NCI-H2227 (cell line): ENCODE results near the gene OR52I1.

Experiments used
- DNase-seq: peaks from one replicate; lab custom pipeline; 2025; ENCODE audit not compliant: unreplicated experiment; lab: John Stamatoyannopoulos, UW

The OR52I1 gene

DNA sequence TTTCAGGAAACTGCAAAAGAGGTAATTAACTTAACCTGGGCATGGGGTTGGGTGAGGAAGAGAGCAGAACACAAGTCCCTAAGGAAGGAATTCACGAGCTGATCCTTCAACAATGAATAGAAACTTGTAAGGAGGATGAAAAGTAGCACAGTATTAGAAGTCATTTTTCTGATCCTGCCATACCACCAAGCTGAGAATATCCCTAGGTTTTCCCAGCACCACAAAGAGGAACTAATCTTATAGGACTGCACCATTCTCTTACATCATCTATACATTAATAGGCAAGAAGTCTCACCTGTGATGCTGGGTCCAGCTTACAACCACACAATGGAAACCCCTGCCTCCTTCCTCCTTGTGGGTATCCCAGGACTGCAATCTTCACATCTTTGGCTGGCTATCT lies at the start of gene OR52I1:
OR52I1 (plus strand) TSS at position 301 of the 400 bp plus-strand sequence; CDS start at position 301, 0 bp downstream.
- DNase-seq, result no peak

DNA sequence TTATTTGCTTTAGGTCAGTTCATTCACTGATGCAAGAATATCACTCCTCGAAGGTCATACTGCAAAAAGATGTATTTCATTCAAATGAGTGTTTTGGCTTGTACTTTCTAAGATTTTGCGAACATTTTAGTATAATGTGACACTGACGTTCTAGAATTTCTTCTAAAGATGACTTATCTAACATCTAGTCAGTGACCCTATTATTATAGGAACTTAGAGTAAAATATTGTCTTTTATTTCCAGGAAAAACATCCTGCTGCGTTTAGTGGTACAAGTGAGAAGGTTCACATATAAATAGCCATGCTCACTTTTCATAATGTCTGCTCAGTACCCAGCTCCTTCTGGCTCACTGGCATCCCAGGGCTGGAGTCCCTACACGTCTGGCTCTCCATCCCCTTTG lies 48.9 kb upstream of the OR52I1 start, which contains the start of gene OR52M1:
OR52M1 (plus strand) TSS at position 301 of the 400 bp plus-strand sequence; CDS start at position 301, 0 bp downstream.
- no peak for DNase-seq

DNA sequence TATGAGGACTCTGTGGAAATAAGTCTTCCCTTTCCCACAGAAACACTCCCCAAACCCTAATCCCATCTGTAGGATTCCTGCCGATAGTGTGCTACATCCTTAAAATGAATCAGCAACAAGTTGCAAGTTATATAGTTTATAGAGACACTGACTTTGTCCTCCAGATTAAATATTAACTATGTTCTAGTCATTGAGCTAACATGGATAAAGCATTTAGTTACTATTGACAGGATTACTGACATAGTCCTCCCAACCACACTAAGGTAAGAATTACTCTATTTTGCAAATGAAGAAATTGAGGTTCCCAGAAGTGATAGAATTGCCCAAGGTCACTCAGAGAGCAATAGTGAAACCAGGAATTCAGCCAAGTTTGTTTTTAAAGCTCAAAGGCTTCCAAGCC lies 47.0 kb upstream of the OR52I1 start:
- DNase-seq, result no peak

- no peak for DNase-seq
Measured at GRCh38 chr11:4547416-4547815, 46.4 kb upstream of the OR52I1 start.

GRCh38 chr11:4551346-4551979 lies 42.4 kb upstream of the OR52I1 start:
- DNase-seq, result no peak

DNA sequence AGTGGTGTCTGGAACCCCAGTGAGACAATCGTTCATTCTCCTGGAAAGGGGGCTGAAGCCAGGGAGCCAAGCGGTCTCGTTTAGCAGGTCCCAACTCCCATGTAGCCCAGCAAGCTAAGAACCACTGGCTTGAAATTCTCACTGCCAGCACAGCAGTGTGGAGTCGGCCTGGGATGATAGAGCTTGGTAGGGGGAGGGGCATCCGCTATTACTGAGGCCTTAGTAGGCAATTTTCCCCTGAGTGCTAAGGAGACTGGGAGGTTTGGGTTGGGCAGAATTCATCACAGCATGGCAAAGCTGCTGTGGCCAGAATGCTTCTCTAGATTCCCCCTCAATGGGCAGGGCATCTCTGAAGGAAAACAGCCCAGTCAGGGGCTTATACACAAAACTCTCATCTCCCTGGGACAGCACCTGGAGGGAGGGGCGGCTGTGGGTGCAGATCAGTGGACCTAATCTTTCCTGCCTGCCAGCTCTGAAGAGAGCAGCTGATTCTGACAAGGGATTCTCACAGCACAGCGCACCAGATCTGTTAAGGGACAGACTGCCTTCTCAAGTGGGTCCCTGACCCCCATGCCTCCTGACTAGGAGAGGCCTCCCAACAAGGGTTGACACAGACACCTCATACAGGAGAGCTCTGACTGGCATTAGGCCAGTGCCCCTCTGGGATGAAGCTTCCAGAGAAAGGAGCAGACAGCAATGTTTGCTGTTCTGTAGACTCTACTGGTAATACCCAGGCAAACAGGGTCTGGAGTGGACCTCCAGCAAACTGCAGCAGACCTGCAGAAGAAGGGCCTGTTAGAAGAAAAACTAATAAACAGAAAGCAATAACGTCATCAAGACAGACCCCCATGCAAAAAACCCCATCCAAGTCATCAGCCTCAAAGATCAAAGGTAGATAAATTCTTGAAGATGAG lies 34.1 kb upstream of the OR52I1 start:
- no peak for DNase-seq

DNA sequence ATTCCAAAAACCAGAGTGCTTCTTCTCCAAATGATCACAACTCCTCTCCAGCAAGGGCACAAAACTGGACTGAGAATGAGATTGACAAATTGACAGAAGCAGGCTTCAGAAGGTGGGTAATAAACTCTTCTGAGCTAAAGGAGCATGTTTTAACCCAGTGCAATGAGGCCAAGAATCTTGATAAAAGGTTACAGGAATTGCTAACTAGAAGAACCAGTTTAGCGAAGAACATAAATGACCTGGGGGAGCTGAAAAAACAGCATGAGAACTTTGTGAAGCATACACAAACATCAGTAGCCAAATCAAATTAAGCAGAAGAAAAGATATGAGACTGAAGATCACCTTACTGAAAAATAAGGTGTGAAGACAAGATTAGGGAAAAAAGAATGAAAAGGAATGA lies 33.4 kb upstream of the OR52I1 start:
- DNase-seq, result no peak

DNA sequence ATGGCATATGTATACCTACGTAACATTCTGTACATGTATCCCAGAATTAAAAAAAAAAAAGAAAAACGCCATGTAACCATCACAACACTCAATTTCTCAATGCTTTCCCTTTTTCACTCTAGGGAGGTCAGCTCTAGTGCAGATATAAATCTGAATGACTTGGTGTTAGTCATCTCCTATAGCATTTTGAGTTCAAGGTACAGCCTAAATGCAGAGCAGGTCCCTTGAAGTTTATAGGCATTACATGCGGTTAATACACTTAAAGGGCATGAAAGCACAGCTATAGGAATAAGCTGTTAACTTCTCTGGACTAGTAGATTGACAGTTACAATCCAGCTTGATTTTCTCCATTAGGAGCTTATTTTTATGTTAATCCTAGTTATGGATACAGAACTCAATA lies 28.5 kb upstream of the OR52I1 start:
- no peak for DNase-seq

- no peak for DNase-seq
Measured at GRCh38 chr11:4569075-4569474, 24.8 kb upstream of the OR52I1 start.

- DNase-seq, result no peak
Measured at GRCh38 chr11:4576880-4577279, 17.0 kb upstream of the OR52I1 start.

GRCh38 chr11:4577761-4578160 lies 16.1 kb upstream of the OR52I1 start:
- DNase-seq, result no peak

GRCh38 chr11:4578624-4579023 lies 15.2 kb upstream of the OR52I1 start:
- DNase-seq, result no peak

DNA sequence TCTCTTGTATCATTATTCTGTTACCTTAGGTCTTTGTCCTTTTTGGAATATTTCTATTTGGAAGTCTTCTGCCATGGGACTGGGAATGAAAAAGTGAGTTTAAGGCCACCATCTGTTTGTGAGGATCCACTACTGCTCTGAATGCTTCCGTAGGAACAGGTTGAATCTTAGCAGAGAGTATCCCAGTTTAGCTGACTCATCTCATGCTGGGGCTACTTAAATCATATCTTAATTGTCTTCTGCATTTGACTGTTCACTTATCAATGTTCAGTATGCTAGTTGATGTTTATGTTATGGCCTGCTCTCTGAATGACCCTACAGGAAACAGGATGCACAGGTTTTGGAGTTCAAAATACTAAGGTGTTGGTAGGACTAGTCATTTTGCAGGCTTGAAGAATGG lies 13.7 kb upstream of the OR52I1 start:
- no peak for DNase-seq

GRCh38 chr11:4581443-4581842 lies 12.4 kb upstream of the OR52I1 start, which contains the start of gene OR52I2:
Gene OR52I2 (plus strand): TSS chr11:4581743.
- no peak for DNase-seq

DNA sequence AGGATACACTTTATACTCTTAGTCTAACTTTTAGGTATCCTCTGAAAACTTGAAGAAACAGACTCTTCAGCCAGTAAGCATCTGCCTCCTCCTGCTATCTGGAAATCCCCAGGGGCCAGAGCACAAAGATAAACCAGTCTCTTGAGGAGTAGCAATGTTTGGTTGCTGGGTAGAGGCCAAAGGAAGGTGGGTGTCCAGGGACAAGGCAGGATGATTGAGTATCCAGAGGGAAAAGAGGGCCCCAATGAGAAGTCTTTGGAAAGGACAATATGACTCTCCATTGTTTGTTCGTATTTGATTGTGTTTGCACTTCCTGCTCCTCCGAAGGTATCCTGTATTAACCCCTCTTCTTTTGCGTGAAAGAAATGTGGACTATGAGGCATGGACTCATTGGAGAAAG lies 4.8 kb upstream of the OR52I1 start:
- no peak for DNase-seq

- no peak for DNase-seq
Measured at GRCh38 chr11:4605057-4605456, 11.2 kb downstream of the OR52I1 start.

DNA sequence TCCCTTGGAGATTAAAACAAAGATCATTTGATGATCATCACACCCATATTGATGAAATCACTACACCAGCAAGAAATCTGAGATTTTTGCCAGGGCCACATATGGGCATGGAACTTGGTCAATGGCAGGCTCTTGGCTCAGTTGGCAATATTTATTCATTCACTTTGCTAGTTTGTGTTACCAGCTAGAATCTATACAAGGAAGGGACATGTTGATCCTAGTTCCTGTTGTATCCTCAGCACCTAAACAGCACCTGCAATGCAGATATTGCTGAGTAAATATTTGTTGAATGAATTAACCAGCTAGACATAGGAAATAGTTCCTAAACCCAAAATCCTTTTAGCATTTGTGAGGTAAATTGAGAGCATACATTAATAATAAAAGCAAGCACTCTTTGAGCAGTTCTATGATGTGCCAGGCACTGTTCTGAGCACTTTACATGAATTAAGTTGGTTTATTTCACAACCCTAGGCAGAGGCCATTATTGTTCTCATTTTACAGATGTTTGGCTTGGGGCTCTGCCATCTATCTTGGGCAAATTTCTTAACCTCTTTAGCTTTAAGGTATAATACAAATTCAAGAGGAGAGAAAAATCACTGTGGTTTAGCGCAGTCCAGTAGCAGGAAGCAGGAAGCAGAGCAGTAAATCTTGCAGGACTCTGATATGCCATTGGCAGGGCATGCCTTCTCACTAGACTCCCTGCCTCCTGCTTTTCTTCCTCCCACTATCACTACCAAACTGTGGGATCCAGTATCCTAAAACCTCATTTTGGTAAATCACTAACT lies 12.6 kb downstream of the OR52I1 start:
- DNase-seq, result no peak

GRCh38 chr11:4607096-4607495 lies 13.3 kb downstream of the OR52I1 start:
- no peak for DNase-seq

- peak; percentile 98 for DNase-seq
Measured at GRCh38 chr11:4607781-4608666, 14.2 kb downstream of the OR52I1 start, which contains the start of gene TRIM68. Gene TRIM68 (minus strand): TSS chr11:4608231. CDS start chr11:4605504, 2,727 bp downstream.

GRCh38 chr11:4610258-4610935 lies 16.6 kb downstream of the OR52I1 start:
- DNase-seq, result no peak
